DOHH2 (cell line): ENCODE measurements around the gene SMTN.

Experiments used
- EZH2phosphoT487 ChIP-seq: fragments of 200-600 bp; sonication (generic); IDR thresholded peaks from 2 replicates; pipeline ENCODE4 v1.6.1; 2017; ENCODE audit warnings: borderline replicate concordance, mild to moderate bottlenecking, antibody characterized with exemption, low read length, moderate library complexity, mixed read lengths
- TF ChIP-seq, protein P1 (sequence below): fragments of 200-600 bp; sonication (generic); IDR thresholded peaks from one replicate; pipeline ENCODE4 v1.5.1; 2014; ENCODE audit warnings: antibody characterized with exemption, mild to moderate bottlenecking, low read depth, low read length; ENCODE audit not compliant: poor library complexity, severe bottlenecking

- TF ChIP-seq, protein P1, sequence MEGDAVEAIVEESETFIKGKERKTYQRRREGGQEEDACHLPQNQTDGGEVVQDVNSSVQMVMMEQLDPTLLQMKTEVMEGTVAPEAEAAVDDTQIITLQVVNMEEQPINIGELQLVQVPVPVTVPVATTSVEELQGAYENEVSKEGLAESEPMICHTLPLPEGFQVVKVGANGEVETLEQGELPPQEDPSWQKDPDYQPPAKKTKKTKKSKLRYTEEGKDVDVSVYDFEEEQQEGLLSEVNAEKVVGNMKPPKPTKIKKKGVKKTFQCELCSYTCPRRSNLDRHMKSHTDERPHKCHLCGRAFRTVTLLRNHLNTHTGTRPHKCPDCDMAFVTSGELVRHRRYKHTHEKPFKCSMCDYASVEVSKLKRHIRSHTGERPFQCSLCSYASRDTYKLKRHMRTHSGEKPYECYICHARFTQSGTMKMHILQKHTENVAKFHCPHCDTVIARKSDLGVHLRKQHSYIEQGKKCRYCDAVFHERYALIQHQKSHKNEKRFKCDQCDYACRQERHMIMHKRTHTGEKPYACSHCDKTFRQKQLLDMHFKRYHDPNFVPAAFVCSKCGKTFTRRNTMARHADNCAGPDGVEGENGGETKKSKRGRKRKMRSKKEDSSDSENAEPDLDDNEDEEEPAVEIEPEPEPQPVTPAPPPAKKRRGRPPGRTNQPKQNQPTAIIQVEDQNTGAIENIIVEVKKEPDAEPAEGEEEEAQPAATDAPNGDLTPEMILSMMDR = no peak
- no peak for TF ChIP-seq EZH2phosphoT487
These were observed 14.6 kb downstream of the SMTN start for GRCh38 chr22:31095637-31096249.
